ENCODE results near the gene ERMP1.
"Not testable (repeated sequence)": the region's sequence is repeated elsewhere in the genome, so short reads cannot be mapped to it uniquely, and the experiment has no call there.

Gene ERMP1, protein sequence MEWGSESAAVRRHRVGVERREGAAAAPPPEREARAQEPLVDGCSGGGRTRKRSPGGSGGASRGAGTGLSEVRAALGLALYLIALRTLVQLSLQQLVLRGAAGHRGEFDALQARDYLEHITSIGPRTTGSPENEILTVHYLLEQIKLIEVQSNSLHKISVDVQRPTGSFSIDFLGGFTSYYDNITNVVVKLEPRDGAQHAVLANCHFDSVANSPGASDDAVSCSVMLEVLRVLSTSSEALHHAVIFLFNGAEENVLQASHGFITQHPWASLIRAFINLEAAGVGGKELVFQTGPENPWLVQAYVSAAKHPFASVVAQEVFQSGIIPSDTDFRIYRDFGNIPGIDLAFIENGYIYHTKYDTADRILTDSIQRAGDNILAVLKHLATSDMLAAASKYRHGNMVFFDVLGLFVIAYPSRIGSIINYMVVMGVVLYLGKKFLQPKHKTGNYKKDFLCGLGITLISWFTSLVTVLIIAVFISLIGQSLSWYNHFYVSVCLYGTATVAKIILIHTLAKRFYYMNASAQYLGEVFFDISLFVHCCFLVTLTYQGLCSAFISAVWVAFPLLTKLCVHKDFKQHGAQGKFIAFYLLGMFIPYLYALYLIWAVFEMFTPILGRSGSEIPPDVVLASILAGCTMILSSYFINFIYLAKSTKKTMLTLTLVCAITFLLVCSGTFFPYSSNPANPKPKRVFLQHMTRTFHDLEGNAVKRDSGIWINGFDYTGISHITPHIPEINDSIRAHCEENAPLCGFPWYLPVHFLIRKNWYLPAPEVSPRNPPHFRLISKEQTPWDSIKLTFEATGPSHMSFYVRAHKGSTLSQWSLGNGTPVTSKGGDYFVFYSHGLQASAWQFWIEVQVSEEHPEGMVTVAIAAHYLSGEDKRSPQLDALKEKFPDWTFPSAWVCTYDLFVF

DNA sequence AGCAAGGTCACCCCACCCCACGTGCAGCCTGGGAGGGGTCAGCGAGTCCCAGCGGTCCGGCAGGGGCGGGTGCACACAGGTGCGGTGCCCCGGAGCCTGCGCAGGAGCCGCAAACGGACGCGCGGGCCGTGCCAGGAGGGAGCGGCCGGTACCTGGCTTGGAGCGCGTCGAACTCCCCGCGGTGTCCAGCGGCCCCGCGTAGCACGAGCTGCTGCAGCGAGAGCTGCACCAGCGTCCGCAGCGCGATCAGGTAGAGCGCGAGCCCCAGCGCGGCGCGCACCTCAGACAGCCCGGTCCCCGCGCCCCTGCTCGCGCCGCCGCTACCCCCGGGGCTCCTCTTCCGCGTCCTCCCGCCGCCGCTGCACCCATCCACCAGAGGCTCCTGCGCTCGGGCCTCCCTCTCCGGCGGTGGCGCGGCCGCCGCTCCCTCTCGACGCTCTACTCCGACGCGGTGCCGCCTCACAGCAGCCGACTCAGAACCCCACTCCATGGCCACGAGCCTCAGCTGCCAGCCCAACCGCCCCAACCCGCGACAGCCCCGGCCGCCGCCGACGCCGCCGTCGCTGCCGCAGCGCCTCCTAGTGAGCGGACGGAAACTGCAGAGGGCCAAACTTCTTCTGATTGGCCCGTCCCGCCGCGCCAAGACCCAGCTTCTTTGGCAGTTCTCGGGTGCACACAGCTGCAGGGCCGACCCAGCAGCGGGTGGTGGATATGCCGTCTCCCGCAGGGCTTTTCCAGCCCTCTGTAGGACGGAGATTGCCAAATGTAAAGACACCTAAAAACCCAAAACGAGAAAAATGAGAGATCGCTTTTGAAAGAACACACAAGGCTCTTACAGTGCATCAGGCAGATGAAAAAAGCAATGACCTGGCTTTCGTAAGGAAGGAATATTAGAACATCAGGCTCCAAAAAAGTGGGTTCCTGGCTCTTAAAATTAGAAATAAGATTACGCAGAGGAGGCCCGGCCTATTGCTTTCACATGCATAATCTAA is at the start of gene ERMP1:
TSS of gene ERMP1 (minus strand) at position 580 of the 992 bp plus-strand sequence. CDS start at position 490, 90 bp downstream.
- peak; percentile 80 for DNase-seq

DNA sequence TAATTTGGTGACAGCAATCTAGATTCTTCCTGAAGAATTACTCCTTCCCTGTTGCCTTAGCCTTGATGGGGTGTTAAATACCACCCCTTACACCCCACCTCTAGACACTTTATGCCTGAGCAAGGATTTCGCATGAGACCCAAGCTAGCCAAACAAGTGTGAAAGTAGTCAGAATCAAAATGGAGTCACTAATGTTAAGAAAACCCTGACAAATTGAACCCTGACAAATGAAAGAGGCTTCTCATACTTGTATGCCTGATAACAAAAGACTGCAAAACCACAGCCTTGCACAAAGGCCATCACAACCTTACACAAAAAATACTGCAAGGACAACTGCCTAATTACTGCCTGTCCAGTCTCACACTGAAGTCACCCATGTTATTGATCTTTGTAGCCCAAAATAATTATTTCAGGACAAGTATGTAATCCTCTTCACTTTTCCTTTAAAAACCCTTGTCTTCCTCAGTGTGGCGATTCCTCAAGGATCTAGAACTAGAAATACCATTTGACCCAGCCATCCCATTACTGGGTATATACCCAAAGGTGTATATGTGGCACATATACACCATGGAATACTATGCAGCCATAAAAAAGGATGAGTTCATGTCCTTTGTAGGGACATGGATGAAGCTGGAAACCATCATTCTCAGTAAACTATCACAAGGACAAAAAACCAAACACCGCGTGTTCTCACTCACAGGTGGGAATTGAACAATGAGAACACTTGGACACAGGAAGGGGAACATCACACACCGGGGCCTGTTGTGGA is 49.5 kb upstream of the ERMP1 start:
- not testable (repeated sequence) for DNase-seq

DNA sequence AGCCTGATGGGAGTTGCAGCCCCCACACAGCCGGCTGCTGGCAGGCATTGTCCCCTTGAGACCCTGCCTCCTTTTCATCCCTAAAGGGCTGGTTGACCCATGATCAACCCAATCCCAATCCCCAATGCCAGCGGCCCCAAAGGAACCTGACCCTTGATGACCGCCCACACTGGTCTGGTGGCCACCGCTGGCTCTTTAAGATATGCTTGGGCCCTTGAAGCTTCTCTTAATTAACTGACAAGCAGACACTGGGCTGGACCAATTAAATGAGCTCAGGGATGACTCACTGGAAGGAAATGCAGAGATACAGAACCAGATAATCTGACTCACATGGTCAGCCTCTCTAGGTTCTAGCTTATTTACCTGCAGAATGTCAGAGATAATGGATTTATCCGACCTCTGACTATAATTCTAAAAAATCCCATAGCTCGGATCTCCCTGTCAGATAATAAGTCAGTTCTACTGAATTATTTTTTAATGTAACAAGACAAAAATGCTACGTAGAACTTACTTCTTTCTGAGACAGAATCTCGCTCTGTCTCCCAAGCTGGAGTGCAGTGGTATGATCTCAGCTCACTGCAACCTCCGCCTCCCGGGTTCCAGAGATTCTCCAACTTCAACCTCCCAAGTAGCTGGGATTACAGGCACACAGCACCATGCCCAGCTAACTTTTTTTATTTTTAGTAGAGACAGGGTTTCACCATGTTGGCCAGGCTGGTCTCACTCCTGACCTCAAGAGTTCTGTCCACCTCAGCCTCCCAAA is 46.7 kb upstream of the ERMP1 start:
- no peak for DNase-seq

DNA sequence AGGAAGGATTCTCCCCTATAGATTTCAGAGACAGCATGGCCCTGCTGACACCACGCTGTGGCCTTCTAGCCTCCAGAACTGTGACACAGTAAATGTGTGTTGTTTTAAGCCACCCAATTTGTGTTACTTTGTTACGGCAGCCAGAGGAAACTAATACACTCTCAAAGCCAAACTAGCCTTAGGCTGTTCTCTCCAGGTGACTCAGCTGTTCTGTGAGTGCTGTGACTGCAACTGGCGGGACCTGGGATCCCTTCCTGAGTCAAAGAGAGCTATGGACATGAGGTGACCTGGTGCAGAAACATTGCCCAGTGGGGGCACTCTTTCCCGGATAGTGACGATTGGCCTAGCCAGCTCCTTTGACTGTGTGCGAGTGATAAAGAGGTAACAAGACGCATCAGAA is 43.8 kb upstream of the ERMP1 start:
- DNase-seq: no peak

DNA sequence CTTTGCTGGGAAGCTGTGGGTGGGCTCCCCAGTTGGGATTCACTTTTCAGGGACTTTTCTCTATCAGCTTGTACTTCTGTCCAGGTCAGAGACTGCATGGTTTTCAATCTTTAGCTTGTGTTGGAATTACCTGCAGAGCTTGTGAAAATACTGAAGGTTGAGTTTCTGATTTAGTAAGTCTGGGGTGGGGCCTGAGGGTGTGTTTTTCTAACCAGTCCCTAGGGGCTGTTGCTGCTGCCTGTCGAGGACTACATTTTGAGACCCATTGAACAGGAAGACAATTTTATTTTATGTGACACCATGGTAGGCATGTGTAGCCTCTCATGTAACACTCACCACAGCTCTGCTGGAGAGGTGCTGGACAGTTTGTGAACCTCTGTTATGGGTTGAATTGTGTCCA is 43.1 kb upstream of the ERMP1 start:
- no peak for DNase-seq

DNA sequence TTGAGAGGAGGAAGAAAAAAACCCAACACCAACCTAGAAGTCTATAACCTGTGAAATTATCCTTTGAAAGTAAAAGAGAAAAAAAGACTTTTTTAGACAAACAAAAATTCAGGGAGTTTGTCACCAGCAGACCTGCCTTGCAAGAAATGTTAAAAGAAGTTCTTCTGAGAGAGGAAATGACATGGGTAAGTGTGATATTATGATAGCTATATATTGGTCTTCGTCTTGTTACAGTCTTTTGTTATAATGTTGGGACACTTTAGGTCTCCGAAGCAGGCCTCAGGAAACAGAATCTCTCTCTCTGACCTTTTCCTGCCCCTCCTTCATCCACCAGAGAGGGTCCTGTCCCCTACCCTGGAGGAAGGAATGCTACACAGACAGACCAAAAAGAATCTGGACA is 41.1 kb upstream of the ERMP1 start:
- DNase-seq: no peak

DNA sequence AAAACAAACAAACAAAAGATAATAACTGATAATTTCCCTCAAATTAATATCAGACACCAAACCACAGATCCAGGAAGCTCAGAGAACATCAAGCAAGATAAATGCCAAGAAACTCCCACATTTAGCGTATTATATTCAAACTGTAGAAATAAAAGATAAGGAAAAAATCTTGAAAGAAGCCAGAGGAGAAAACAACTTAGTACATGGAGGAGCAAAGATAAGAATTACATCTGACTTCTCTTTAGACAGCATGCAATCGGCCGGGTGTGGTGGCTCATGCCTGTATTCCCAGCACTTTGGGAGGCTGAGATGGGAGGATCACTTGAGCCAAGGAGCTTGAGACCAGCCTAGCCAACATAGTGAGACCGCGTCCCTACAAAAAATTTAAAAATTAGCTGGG is 40.5 kb upstream of the ERMP1 start:
- DNase-seq: no peak

DNA sequence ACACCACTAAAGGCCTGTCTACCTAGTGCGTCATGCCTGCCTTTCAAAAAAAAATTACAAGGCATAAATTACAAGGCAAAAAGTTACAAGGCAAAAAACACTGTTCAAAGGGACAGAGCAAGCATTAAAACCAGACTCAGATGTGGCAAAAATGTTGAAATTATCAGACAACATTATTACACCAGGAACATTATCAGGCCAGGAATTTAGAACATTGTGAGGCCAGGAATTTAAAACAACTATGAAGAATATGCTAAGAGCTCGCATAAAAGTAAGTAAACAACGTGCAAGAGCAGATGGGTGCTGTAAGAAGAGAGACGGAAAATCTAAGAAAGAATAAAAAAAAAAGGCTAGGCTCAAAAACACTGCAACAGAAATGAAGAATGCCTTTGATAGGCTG is 39.6 kb upstream of the ERMP1 start:
- DNase-seq: no peak

DNA sequence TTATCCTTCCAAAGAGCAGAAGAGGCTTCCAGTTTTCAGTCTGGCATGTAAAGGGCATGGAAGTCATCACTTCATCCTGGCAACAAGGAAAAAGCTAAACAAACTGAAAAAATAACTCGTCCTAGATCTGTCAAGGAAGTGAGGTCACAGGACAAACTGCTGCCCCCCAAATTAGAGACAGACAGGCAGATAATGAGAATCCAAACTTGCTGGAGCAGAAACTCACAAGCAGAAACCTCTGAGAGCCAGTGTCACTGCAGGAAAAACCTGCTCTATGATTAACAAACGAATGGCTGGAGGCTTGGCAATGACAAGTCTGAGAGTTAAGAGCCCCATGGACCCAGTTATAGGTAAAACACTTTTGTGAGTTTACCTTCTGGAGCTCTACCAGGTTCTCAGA is 38.9 kb upstream of the ERMP1 start:
- DNase-seq: no peak

DNA sequence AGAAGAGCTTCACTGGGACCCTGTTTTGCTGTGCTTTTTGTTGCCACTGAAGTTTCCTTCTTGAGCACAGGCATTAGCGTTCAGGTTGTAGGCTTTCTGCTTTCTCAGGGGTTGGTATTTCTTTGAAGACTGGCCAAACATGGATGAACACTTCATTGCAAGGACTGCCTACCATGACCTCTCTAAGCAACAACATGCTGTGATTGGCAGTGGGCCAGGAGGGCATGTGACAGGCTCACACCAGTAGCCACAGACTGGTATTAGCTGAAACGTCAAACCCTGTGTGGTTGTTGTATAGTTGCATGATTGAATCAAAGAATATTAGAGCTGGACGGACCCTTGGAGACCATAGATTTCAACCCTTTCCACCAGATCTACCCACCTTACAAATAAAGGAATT is 37.8 kb upstream of the ERMP1 start:
- DNase-seq: no peak

DNA sequence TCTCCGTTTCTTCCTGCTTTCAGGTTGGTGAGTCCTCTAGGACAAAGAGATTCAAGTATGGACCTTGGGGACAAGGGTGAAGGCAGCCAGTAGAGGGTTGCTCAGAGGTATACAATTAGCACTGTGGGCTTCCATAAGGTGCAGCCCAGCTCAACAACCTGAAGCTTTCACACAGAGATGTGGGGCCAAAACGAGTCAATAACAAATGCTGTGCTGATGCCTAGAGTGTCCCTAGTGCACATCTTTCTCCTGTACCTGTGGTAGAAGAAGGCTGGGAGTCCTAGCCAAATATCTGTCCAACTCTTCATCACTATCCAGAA is 37.1 kb upstream of the ERMP1 start:
- DNase-seq: no peak

DNA sequence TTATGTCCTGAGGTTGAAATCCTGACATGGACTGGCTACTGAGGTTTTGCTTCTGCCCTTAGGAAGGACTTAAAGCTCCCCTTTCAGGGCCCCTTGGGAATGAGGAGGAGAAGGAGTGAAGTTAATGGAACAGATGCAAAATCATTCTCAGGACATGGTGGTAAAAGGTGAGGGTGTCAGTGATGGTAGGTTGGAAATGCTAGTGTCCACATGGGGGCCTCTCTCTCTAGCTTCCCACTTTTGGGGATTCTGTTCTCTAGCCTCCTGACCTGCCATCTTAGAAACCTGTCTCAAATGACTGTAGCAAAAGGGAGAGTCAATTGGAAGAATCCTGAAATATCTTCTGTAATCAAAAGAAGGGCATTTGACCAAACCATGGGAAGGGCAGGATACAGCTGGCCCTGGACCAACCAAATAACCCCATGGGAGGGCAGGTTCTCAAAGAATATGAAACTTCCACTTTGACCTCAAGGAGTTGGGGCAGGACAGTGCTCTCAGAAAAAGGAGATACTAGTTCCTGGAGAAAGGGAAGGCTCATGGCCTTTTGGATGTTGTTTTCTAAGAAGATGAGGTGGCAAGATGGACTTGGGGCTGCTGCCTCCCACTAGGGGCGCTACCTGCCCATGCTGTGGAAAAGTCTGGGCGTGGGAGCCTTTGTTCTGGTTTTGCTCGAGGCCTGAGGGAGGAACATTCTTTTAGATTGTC is 36.5 kb upstream of the ERMP1 start:
- DNase-seq: no peak

DNA sequence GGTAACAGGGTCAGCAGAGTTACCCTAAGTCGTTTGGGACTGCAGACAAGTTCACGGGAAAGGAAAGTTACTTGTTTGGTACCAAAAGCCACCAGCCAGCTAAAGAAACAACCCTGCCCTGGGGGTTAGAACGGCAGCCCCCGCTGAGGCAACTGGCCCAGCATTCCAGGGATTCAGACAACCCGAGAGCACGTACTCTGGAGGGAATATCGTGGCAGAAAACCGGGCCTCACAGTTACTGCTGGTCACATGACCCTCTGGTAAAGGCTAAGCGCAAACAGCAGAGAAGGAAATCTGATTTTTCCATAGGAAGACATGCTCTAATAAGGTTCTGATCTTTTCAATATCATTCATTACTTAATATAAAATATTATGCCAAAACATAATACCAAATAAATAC is 35.3 kb upstream of the ERMP1 start:
- no peak for DNase-seq

DNA sequence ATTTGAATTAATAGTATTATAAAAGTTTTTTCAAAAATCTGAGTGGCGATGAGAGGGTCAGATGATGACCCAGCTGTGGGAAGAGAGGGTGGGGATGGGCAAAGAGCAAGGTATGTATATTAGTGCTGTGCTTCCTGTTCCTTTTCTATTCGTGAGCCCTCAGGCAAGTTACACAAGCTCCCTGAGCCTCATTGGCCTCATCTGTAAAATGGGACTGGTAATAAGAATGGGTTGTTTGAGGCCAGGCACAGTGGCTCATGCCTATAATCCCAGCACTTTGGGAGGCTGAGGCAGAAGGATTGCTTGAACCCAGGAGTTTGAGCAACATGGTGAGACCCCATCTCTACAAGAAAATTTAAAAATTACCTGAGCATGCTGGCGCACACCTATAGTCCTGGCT is 33.8 kb upstream of the ERMP1 start:
- DNase-seq: no peak

DNA sequence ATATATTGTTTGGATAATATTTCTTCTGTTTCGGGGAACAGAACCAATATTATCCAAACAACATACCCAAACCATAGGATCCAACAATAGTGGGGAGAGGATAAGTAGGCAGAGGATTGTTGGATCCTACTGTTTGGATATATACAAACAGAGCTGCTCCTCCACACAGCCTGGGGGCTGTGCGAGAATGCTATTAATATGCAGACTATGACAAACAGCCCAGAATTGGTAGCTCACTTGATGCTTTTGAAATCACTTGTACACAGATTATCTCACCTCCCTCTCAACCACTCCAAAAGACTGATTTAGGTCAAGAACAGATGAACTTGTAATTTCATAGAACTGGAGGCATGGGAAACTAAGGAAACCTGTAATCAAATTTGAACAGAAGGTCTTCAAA is 33.4 kb upstream of the ERMP1 start:
- no peak for DNase-seq

DNA sequence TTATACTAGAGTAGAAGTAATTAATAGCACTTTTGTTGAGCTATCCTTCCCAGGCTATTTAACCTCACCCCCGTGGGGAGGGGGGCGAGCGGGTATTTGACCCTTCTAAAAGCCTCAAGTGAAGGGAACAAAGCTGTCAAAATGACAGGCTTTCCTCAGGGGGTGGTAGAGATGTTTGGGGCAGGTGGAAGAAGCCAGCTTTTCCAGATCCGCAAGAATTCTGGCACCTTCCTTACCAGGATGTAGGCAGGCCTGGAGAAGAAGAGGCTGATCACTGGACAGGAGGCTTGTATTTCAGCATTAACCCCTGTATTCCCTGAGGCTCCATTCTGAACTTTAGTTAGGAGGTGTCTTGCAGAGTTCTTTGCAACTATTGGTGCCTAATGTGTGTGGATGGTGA is 31.5 kb upstream of the ERMP1 start:
- no peak for DNase-seq

DNA sequence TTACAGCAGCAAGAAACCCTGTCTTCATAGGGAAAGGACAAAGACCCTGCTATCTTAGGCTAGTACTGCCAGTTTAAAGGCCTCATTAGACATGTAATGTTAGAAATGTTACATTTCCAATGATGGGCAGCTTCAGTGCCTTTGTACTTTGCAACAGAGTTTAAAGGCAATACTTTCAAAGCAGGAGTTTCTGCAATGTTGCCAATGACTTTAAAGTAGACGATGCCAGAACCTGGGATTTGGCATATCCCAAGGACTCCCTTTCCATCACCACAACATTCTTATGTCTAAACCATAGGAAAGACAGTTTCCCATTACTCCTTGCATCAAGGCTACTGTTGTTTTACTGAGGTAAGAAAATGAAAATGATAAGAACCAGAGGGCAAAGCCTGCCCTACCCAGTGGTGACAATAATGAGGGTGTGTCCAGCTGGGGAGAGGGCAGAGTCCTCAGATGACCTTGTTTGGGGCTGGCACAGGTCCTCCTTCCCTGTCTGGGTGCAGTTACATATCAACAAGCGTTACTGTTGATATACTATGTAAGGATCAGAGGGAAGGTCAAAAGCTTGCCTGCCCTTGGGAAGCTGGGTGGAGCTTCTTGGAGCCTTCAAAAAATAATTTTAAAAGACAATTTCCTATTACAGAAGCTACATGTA is 30.3 kb upstream of the ERMP1 start:
- DNase-seq: no peak

DNA sequence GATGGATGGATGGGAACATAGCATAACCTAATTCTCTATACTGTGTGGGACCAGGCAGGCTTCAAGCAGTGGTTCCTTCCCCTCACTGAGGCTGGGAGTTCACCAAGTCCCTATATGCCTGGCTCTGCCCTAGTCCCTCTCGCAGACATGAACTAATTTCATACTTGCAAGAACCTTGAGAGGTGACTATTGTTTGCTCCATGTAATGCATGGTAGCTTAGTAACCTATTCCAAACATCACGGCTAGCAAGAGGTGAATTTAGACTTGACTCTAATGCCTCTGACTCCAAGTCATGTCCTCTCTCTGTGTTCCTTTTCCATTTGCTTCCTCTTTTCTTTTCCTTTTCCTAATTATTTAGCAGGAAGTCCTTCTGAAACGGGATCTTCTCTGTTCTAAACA is 25.9 kb upstream of the ERMP1 start:
- DNase-seq: no peak

DNA sequence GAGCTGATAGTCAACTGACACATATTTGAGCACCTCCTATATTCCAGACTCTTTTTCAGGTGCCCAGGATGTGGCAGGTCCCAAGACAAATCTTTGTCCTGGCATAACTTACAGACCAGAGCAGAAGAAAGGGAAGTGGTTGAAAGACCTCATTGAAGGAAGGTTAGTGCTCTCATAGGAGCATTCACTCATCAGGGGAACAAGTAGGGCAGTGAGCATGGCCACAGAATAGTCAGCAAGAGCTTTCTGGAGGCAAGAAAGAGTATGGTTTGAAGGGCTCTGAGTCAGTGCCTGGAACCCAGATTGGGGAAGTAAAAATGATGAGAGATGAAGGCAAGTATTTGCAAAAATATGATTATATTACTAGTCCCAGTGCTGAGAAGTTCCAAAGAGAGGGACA is 25.0 kb upstream of the ERMP1 start:
- DNase-seq: no peak

DNA sequence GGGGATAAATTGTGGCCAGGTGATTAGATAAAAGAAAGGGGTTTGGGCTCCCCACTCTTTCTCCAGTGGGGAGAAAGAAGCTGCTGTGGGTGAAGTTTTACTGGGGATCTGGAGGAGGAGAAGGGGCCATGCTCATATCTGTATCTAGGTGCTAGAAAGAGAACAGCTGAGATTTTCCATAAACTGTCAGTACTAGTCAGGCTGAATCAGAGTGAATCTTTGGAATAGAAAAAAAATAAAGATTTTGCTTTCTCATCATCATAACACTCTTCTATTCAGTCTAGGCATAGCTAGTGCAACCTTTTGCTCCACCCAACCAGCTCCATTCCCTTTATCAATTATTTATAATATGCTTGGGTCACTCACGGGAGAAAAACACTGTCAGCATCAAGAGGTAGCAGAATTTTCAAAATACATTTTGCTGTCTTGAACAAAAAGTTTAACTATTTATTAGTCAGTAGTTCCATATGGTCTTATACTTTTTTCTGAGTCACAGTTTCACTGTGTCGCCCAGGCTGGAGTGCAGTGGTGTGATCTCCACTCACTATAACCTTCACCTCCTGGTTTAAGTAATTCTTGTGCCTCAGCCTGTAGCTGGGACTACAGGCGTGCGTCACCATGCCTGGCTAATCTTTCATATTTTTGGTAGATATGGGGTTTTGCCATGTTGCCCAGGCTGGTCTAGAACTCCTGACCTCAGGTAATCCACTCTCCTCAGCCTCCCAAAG is 21.3 kb upstream of the ERMP1 start:
- DNase-seq: no peak

Data from NCI-H2227 treated with DMSO at 0.1 percent for 48 hours (cell line).